ENCODE measurements around the gene HERC2.
"Not testable (repeated sequence)": the region's sequence is repeated elsewhere in the genome, so short reads cannot be mapped to it uniquely, and the experiment has no call there.

Gene HERC2

DNA sequence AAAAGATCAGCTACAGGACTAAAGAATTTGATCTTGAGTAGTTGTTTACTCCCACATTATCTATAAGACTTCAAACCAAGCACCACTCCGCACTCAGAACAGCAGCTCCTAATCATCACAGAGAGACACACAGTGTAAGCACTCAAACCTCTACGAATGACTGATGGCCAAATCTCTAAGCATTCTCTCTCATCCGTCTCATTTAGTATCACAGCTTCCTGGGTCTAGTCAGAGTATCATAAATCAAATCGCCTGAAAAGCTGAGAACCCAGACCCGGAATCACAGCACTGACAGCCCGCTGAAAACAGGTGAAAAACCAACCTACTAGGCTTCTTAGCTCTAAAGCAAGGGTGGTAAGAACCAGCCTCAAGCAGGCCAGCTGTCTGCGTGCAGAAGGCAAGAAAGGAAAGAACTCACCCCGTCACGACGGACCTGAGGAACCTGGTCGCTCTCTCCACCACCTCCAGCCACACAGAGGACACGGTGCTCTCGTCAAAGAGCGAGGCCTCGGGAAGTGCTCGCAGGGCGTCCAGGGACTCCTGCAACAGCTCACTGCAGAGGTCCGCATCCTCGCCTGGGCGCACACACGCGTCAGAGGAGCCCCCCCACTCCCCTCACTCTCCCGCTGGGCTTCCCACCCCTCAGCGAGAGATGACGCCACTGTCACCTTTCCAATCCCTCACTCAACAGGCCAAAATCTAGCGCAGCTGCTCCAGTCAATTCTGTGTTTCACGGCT lies 47.9 kb downstream of the HERC2 start:
- DNase-seq (ENCODE audit: low read depth), result no peak

- DNase-seq (ENCODE audit: low read depth), result no peak
Observed at GRCh38 chr15:28273468-28273867, 48.5 kb downstream of the HERC2 start.

DNA sequence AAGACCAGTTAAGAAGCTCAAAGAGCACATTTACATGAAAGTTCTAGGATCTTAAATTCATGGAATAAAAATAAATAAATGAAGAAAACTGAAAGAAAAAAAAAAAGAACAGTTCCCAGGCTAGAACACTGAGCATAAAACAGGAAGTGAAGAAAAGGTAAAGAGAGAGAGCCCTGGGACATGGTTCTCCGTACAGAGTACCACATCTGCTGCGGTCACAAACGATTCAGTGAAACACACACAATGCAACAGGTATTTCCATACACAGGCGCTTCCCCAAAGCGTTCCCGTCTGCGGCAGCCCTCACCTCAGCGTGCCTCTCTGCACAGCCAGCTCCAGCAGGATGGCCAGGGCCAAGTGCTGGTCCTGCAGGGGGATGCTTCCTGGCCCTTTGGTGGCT lies 49.4 kb downstream of the HERC2 start:
- no peak for DNase-seq (ENCODE audit: low read depth)

GRCh38 chr15:28271697-28272260 lies 50.2 kb downstream of the HERC2 start:
- no peak for DNase-seq (ENCODE audit: low read depth)

GRCh38 chr15:28269097-28269496 lies 52.9 kb downstream of the HERC2 start:
- DNase-seq (ENCODE audit: low read depth), result no peak

GRCh38 chr15:28267727-28268126 lies 54.3 kb downstream of the HERC2 start:
- DNase-seq (ENCODE audit: low read depth), result no peak

DNA sequence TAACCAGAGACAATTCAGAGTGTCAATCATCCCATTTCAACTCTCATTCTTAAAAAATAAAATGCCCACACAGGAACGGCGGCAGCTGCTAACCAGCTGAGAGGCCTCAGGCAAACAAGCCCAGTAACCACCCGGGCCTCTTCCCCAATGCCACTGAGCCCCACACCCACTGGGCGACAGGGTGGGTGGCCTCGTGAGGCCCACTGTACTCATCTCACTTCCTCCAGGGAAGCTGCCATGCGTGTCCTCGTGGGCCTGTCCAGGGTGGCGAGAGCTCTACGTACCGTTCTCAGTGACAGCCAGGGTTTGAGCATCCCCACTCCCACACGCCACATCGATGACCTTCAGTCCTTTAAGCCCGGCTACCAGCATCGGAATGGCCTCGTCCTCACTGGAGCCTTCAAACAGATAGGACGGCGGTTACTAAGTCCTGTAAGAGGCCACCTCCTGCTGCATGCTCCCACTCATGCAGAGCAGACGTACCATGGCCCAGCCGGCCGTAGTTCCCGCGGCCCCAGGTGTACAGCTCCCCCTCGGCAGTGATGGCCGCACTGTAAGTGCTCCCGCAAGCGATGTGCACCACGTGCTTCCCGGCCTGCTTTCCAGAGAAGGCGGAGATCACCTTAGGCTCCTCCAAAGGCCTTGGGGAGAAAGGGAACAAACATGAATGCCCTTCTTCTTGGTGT lies 56.5 kb downstream of the HERC2 start:
- DNase-seq (ENCODE audit: low read depth), result no peak

DNA sequence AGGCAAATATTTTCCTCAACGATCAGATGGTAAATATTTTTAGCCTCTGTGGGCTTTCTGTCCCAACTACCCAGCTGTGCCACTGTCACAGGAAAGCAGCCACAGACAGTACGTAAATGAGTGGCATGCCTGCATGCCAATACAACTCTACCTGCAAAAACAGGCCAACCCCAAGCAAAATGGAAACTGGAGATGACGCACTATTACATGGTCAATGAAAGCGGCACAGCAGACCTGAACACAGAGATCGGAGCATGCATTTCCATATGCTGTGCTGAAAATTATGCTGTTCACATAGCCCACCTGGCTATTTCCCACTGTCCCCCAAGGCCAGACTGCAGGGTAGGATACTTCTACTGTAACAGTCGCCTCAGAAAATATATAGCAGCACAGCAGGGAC lies 57.8 kb downstream of the HERC2 start:
- DNase-seq (ENCODE audit: low read depth), result no peak

GRCh38 chr15:28262438-28262837 lies 59.5 kb downstream of the HERC2 start:
- DNase-seq (ENCODE audit: low read depth), result no peak

DNA sequence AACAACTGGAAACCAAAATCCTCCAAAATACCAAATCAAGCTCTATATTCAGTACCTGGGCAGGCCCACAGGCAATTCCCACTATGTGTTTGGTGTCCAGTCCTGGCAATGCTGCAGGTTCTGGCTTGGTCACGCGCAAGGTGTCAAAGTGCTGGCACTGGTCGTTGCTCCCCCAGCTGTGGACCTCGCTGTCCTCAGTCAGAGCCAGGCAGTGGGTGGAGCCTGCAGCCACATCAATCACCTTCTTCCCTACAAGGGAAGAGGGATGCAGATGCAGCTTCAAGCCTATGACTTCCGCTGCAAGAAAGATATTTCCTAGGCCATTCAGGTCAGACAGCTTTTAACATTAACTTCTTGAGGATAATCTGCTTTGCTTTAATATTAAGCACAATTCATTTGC lies 61.3 kb downstream of the HERC2 start:
- no peak for DNase-seq (ENCODE audit: low read depth)

DNA sequence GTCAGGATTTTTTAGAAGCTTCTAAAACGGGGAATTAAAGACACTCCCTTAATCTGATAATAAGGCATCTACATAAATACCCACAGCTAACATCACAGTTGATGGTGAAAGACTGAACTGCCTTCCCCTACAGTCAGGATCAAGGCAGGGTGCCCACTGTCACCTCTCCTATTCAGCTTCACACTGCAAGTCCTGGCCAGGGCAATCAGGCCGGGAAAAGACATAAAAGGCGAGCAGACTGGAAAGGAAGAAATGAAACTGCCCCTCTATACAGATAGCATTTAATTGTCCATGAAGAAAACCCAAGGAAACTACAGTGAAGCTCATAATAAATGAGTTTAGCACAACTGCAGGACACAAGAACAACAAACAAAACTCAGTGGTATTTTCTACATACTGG lies 61.7 kb downstream of the HERC2 start:
- no peak for DNase-seq (ENCODE audit: low read depth)

DNA sequence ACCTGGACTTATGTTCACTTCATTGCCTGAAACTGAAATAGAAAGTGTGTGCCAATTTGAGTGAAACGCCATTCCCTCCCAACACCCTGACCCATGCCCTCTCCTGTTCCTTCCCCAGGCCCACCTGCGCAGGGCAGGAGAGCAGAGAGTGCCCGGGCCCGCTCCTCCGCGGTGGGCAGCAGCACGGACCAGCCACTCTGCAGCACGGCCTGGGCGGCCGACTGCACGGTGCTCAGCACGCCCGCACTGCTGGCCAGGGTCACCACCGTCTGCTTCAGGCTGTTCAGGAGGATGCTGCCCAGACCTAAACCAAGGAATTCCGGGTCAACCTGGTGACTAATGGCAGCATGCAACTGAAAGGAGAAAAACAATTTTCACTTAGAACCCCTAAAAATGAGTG lies 66.0 kb downstream of the HERC2 start:
- DNase-seq (ENCODE audit: low read depth), result no peak

DNA sequence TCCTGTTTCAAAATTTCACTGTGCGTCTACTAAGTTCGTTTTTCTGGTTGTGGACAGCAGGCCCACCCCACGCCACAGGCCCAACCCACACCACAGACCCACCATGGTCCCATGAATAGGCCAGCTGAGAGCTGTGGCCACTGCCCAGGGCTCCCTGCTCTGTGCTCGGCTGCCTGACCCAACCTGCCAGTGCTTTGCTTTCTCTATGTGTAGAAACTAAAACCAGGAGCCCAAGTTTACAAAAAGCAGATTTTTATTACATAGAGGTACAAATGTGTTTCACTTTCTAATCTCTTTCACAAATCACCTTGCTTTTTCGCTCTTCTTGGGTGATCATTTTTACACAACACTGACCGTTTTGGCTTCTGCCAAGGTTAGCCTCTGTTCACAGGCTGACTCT lies 69.1 kb downstream of the HERC2 start:
- DNase-seq (ENCODE audit: low read depth), result no peak

- DNase-seq (ENCODE audit: low read depth), result no peak
Observed at GRCh38 chr15:28246605-28247004, 75.4 kb downstream of the HERC2 start.

- no peak for DNase-seq (ENCODE audit: low read depth)
Observed at GRCh38 chr15:28243901-28244300, 78.1 kb downstream of the HERC2 start.

DNA sequence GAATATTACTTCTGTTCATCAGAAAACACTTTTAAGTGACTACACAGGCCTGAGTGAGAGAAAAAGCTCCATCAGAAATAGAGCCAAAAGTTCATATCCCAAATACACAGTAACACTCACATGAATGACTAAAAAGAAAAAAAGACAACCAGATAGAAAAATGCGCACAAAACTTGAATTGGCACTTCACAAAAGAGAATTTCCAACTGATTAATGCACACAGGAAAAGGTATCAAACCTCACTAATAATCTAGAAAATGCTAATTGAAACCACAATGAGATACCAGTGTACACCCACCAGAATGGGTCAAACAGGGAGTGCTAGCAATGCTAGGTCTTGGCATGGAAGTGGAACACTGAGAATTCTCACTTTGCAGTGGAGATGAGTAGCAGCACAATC lies 78.6 kb downstream of the HERC2 start:
- DNase-seq (ENCODE audit: low read depth), result no peak

DNA sequence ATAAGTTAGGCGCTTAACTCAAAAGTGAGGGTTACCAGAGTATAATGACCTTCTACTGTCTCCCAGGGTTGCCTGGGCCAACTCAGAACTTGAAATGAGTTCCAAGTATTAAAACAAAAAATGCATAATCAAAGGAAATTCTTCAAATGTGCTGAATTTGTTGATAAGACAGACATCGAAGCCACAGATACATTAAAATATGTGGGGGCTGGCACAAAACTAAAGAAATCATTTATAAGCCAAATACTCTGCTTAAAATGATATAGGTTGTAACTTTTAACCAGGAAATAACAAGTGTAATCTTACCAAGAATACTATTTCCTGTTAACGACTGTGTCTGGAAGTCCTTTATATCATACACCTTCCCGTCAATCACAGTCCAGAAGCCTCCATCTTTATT lies 83.7 kb downstream of the HERC2 start:
- not testable (repeated sequence) for DNase-seq (ENCODE audit: low read depth)

DNA sequence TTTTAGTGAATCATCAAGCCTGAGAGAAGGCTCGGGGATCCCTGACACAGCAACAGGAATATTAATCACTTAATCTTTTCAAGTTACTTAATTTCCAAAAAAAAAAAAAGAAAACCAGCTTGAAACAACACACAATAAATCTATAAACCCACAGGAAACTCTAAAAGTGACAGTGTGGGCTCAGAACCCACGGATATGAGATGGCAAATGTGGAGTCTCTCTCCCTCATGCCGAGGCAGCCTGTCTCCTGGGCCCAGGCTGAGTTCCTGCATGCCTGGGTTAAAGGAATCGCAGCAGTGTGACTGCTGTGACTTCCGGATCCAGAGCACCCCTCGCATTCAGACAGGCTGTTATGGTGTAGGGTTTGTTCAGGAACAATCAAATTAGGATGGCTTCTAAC lies 90.2 kb downstream of the HERC2 start:
- DNase-seq (ENCODE audit: low read depth), result not testable (repeated sequence)

GRCh38 chr15:28231336-28231735 lies 90.6 kb downstream of the HERC2 start:
- DNase-seq (ENCODE audit: low read depth), result not testable (repeated sequence)

GRCh38 chr15:28228990-28229640 lies 92.9 kb downstream of the HERC2 start:
- DNase-seq (ENCODE audit: low read depth), result not testable (repeated sequence)

DNA sequence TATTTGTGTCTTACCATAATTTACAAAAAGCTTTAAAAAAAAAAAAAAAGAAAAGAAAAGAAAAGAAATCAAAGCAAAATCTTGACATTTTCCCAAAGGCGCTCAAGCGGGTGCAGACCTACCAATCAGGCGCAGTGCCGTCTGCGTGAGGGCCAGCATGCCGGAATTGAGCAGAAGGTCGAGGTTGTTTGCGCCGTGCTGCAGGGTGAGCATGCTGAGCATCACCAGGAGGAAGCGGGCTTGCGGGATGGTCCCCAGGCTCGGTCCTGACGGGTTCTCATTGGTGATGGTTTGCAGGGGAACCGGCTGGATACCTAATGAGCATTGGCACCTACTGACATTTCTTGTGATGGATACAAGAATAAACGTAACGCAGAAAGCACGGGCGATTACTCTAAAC lies 93.9 kb downstream of the HERC2 start:
- DNase-seq (ENCODE audit: low read depth), result no peak

- not testable (repeated sequence) for DNase-seq (ENCODE audit: low read depth)
Observed at GRCh38 chr15:28227303-28227702, 94.7 kb downstream of the HERC2 start.

DNA sequence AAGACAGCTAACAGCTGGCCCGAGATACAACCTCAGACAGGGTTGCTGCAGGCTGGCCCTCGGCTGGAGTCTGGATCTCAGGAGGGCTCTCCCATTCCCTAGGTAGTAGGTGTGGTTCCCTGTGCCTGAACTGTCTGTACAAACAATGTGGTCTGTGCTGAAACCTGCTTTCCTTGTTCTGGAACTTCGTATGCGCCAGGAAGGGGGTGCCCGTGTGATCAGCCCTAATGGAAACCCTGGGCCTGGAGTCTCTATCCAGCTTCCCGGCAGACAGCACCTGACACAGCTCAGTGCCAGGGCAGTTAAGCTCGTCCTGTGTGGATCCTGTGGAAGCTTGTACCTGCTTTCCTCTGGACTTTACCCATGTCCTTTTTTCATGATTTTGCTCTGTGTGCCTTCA lies 99.4 kb downstream of the HERC2 start:
- DNase-seq (ENCODE audit: low read depth), result not testable (repeated sequence)

Data from fibroblast of the conjunctiva (primary cell).